ENCODE measurements around the gene CCDC134.

CCDC134 gene

GRCh38 chr22:41801886-41802285 is 1.4 kb downstream of the CCDC134 start:
- Histone ChIP-seq H2AFZ (ENCODE audit: low read length) (no peak overlapping the region), H3K4me3 (ENCODE audit: low read depth, low read length, poor library complexity, severe bottlenecking) (peak overlapping the region; percentile 90), H3K36me3 (ENCODE audit: insufficient read depth, low read length) (no peaks in the 10 kb centered on the region), H4K20me1 (ENCODE audit: insufficient read depth, low read length) (no peaks in the 10 kb centered on the region), H3K27ac (ENCODE audit: low read depth, low read length, poor library complexity, severe bottlenecking) (no peak overlapping the region), H3K9me3 (ENCODE audit: low read length) (no peaks in the 10 kb centered on the region), H3K9ac (ENCODE audit: low read length) (peak overlapping the region; percentile 91), H3K9me2 (ENCODE audit: low read depth, low read length) (no peaks in the 10 kb centered on the region), H3K4me1 (ENCODE audit: insufficient read depth, low read length, severe bottlenecking) (peaks cover 45% of the 10 kb centered on the region), H3K4me2 (ENCODE audit: low read length) (peak overlapping the region; percentile 76), H3K79me2 (ENCODE audit: insufficient read depth, low read length) (peaks cover 15% of the 10 kb centered on the region), H3K27me3 (ENCODE audit: insufficient read depth, low read length) (no peaks in the 10 kb centered on the region), H3F3A (ENCODE audit: insufficient read depth, low read length) (no peaks in the 10 kb centered on the region)
- TF ChIP-seq, protein P1, sequence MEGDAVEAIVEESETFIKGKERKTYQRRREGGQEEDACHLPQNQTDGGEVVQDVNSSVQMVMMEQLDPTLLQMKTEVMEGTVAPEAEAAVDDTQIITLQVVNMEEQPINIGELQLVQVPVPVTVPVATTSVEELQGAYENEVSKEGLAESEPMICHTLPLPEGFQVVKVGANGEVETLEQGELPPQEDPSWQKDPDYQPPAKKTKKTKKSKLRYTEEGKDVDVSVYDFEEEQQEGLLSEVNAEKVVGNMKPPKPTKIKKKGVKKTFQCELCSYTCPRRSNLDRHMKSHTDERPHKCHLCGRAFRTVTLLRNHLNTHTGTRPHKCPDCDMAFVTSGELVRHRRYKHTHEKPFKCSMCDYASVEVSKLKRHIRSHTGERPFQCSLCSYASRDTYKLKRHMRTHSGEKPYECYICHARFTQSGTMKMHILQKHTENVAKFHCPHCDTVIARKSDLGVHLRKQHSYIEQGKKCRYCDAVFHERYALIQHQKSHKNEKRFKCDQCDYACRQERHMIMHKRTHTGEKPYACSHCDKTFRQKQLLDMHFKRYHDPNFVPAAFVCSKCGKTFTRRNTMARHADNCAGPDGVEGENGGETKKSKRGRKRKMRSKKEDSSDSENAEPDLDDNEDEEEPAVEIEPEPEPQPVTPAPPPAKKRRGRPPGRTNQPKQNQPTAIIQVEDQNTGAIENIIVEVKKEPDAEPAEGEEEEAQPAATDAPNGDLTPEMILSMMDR (IDR thresholded peaks at IDR 0.05; ENCODE audit: low read length), result no peak
- TF ChIP-seq EZH2 (IDR thresholded peaks at IDR 0.05; ENCODE audit: borderline replicate concordance, low read length), result no peak

DNA sequence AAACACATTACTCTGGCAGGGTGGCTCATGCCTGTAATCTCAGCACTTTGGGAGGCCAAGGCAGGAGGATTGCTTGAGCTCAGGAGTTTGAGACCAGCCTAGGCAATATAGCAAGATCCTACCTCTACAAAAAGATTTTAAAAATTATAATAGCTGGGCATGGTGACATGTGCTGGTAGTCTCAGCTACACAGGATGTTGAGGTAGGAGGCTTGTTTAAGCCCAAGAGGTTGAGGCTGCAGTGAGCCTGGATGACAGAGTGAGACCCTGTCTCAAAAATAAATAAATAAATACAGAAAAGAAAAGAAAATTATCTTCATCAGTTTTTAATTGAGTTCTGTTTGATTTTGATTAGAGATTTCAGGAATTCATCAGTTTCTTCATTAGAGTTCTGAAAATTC is 5.2 kb downstream of the CCDC134 start:
- Histone ChIP-seq H3K79me2 (ENCODE audit: insufficient read depth, low read length) (peaks cover 15% of the 10 kb centered on the region), H3K4me2 (ENCODE audit: low read length) (no peak overlapping the region), H3K4me1 (ENCODE audit: insufficient read depth, low read length, severe bottlenecking) (peaks cover 33% of the 10 kb centered on the region), H3K9me3 (ENCODE audit: low read length) (no peaks in the 10 kb centered on the region), H3F3A (ENCODE audit: insufficient read depth, low read length) (no peaks in the 10 kb centered on the region), H3K27ac (ENCODE audit: low read depth, low read length, poor library complexity, severe bottlenecking) (no peak overlapping the region), H3K9ac (ENCODE audit: low read length) (no peak overlapping the region), H4K20me1 (ENCODE audit: insufficient read depth, low read length) (no peaks in the 10 kb centered on the region), H3K36me3 (ENCODE audit: insufficient read depth, low read length) (peaks cover 13% of the 10 kb centered on the region; the same call in 1 of the 2 replicates), H3K27me3 (ENCODE audit: insufficient read depth, low read length) (no peaks in the 10 kb centered on the region), H2AFZ (ENCODE audit: low read length) (no peak overlapping the region), H3K9me2 (ENCODE audit: low read depth, low read length) (no peaks in the 10 kb centered on the region), H3K4me3 (ENCODE audit: low read depth, low read length, poor library complexity, severe bottlenecking) (no peak overlapping the region)
- TF ChIP-seq, protein P1 (IDR thresholded peaks at IDR 0.05; ENCODE audit: low read length), result no peak
- no peak for TF ChIP-seq EZH2 (IDR thresholded peaks at IDR 0.05; ENCODE audit: borderline replicate concordance, low read length)

DNA sequence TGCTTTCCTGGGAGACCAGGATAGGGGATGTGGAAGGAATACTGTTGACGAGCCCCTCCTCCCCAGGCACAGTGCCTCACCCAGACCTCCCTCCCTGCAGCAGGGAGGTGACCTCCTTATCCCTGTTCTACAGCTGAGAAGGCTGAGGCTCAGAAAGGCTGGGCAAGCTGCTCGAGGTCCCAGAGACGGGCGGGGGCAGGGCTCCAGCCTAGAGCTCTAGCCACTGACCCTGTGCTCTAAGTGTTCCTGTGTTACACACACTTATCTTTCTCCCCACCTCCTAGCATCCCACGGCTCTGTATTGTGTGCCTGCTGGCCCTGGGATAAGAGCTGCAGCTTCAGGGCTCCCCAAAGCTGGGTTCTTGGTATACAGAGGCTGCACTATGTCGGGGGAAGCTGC is 7.9 kb downstream of the CCDC134 start:
- H4K20me1 ChIP-seq (ENCODE audit: insufficient read depth, low read length), result no peaks in the 10 kb centered on the region
- peaks cover 26% of the 10 kb centered on the region; the same call in 1 of the 2 replicates for H3K36me3 ChIP-seq (ENCODE audit: insufficient read depth, low read length)
- TF ChIP-seq EZH2 (IDR thresholded peaks at IDR 0.05; ENCODE audit: borderline replicate concordance, low read length), result no peak
- TF ChIP-seq, protein P1 (IDR thresholded peaks at IDR 0.05; ENCODE audit: low read length), result no peak
- H3K4me1 ChIP-seq (ENCODE audit: insufficient read depth, low read length, severe bottlenecking), result peaks cover 19% of the 10 kb centered on the region
- H3K4me2 ChIP-seq (ENCODE audit: low read length), result no peak overlapping the region
- no peak overlapping the region for H3K4me3 ChIP-seq (ENCODE audit: low read depth, low read length, poor library complexity, severe bottlenecking)
- no peak overlapping the region for H3K27ac ChIP-seq (ENCODE audit: low read depth, low read length, poor library complexity, severe bottlenecking)
- H3K9ac ChIP-seq (ENCODE audit: low read length), result no peak overlapping the region
- no peaks in the 10 kb centered on the region for H3K79me2 ChIP-seq (ENCODE audit: insufficient read depth, low read length)
- H3K9me3 ChIP-seq (ENCODE audit: low read length), result no peaks in the 10 kb centered on the region
- H3K27me3 ChIP-seq (ENCODE audit: insufficient read depth, low read length), result no peaks in the 10 kb centered on the region
- no peak overlapping the region for H2AFZ ChIP-seq (ENCODE audit: low read length)
- H3F3A ChIP-seq (ENCODE audit: insufficient read depth, low read length), result no peaks in the 10 kb centered on the region
- H3K9me2 ChIP-seq (ENCODE audit: low read depth, low read length), result no peaks in the 10 kb centered on the region
